Activated effector memory CD4-positive, alpha-beta T cell treated with anti-CD3 and anti-CD28 coated beads, Interleukin-2, amount 50 U/mL, for 16 hours (primary cell): Measurements from ENCODE around the gene DLGAP4.

Experiments
- DNase-seq: peaks from one replicate; pipeline ENCODE4 v3.0.0-alpha.2; 2020

The DLGAP4 gene

GRCh38 chr20:36411861-36412454 is 105.8 kb downstream of the DLGAP4 start:
- DNase-seq = no peak

- DNase-seq = no peak
Observed at GRCh38 chr20:36415475-36416002, 109.4 kb downstream of the DLGAP4 start.

GRCh38 chr20:36418711-36419110 is 112.6 kb downstream of the DLGAP4 start:
- no peak for DNase-seq

- DNase-seq = no peak
Observed at GRCh38 chr20:36421641-36422040, 115.5 kb downstream of the DLGAP4 start.

- DNase-seq = no peak
Observed at GRCh38 chr20:36424314-36424713, 118.2 kb downstream of the DLGAP4 start.

- no peak for DNase-seq
Observed at GRCh38 chr20:36425166-36425565, 119.0 kb downstream of the DLGAP4 start.

DNA sequence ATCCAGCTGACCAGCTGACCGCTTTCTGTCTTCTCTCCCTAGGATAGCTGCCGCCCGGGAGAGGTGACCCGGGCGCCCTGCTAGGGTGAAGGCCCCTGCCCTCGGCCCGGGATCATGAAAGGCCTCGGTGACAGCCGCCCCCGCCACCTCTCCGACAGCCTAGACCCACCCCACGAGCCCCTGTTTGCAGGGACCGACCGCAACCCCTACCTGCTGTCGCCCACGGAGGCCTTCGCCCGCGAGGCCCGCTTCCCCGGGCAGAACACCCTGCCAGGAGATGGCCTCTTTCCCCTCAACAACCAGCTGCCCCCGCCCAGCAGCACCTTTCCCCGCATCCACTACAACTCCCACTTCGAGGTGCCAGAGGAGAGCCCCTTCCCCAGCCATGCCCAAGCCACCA is 125.5 kb downstream of the DLGAP4 start:
- DNase-seq = no peak

GRCh38 chr20:36432096-36432495 is 126.0 kb downstream of the DLGAP4 start:
- no peak for DNase-seq

DNA sequence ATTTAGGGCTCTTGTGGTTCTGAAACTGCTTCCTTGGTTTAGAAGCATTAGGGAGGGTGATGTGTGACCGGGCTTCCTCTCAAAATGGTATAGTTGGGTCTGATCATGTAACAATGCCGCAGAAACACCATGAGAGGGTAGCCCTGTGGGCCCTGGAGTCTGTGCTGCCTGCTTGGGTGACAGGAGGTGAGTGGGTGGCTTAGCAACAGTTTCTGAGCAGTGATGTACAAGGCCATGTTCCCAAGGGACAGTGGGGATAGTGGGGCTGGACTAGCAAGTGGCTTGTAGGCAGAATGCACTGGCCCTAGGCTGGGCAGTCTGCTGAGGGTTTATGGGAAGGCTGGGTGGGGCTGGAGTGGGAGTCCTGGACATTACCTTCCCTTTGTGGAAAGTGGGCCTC is 128.2 kb downstream of the DLGAP4 start:
- no peak for DNase-seq

DNA sequence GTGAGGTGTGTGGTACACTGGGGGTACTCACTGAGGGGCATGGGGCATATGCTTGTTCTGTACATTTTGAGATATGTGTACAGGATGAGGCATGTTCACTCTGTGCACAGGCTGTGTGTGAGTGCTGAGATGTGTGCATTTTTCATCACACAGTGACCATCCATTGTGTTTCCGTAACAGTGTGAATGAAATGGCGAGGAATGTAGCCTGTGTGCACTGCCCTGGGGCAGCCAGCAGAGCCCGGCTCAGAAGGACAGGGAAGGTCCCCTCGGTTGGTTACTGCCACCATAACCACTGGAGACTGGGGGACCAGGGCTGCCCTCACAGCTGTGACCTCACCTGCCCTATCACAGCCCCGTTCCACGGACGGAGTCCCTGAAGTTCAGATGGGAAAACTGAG is 129.0 kb downstream of the DLGAP4 start:
- DNase-seq = no peak

- DNase-seq = peak; percentile 94
Observed at GRCh38 chr20:36435592-36436541, 129.7 kb downstream of the DLGAP4 start.

GRCh38 chr20:36439040-36439730 is 133.0 kb downstream of the DLGAP4 start:
- peak; percentile 87 for DNase-seq

GRCh38 chr20:36439731-36440072 is 133.6 kb downstream of the DLGAP4 start:
- DNase-seq = no peak

- no peak for DNase-seq
Observed at GRCh38 chr20:36440370-36441026, 134.4 kb downstream of the DLGAP4 start.

DNA sequence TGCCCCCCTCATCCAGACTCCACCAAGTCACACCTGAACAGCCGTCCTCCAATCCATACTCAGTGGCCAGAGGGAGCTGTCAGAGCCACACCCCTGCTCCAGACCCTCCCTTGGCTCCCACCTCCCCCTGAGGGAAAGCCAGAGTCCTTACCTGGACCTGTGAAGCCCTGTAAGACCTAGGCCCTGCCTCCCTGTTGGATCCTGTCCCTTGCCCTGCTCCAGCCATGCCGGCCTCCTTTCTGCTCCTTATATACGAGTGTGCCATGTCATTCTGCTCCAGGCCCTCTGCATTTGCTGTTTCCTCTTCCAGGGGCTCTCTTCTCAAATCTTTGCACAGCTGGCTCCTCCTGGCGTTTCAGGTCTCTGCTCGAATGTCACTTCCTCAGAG is 134.9 kb downstream of the DLGAP4 start:
- DNase-seq = no peak

- no peak for DNase-seq
Observed at GRCh38 chr20:36441416-36441815, 135.3 kb downstream of the DLGAP4 start.

DNA sequence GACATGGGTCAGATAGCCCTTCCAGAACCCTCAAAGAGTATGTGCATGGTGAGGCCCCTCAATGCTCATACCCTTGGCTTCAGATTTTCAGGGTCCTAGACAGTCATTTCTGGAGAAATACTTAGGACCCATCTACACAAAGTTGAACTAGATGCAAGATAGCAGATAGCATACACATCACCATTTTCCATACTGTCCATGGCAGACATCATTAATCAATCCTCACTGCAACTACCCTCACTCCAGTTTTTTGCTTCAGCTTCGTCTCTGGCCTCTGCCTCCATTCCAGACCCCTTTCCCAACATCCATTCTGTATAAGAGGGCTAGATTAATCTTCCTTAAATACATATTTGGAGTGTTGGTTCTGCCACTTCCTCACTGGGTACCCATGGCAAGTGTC is 139.7 kb downstream of the DLGAP4 start:
- no peak for DNase-seq

DNA sequence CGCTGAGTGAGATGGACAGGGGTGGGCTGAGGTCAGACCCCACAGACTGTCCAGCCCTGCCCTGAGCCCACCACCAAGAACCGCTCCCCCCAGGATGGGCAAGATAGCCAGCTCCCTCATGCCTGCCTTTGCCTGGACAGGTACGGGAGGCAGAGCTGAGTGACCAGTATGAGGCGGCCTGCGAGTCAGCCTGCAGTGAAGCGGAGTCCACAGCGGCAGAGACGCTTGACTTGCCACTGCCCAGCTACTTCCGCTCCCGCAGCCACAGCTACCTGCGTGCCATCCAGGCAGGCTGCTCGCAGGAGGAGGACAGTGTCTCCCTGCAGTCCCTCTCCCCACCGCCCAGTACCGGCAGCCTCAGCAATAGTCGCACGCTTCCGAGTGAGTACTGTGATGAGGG is 140.4 kb downstream of the DLGAP4 start:
- DNase-seq = no peak

DNA sequence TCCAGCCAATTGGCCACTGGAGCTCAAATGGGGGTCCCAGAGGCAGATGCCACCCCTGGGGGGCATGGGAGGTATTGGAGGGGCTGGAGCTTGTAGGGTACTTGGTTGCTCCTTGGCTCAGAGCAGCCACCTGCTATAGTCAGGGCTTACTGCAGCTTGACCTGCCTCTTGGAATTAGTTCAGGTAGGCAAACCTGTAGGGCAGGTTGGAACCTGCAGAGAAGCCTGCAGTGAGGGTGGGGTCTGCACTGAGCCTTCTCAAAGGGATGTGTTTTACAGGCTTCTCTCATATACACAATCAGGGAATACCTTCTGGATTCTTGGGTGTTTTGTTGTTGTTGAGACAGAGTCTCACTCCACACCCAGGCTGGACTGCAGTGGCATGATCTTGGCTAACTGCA is 141.0 kb downstream of the DLGAP4 start:
- no peak for DNase-seq

DNA sequence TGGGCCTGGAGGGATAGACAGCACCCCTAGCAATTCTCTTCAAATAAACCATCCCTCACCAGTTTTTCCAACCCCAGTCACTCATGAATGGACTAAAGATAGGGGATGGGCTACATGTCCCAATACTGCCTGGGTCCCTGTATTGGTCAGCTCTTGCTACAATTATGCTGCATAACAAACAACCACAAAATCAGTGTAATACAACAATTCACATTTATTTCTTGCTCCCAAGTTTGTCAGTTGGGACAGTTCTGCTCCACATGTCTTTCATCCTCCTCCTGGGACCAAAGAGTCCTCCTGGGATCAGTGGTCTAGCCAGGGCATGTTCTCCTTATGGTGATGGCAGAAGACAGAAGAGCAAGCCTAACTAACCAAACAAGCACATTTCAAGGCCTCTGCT is 143.5 kb downstream of the DLGAP4 start:
- DNase-seq = no peak

DNA sequence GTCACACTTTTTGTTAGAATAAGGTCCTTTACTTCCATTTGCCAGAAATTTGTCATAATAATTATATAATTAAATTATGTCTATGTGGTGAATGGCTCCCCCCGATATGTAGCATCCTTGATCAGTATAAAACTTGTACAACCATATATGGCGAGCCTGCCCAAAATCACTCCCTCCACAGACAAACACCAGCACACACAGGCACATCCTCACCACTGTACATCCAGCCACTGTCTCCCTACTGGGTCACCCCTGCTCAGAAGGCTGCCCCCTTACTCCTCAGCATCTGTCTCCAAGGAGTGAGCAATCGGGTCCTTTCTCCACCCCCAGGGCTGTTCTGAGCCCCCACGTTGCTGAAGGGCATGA is 148.2 kb downstream of the DLGAP4 start:
- DNase-seq = no peak

DNA sequence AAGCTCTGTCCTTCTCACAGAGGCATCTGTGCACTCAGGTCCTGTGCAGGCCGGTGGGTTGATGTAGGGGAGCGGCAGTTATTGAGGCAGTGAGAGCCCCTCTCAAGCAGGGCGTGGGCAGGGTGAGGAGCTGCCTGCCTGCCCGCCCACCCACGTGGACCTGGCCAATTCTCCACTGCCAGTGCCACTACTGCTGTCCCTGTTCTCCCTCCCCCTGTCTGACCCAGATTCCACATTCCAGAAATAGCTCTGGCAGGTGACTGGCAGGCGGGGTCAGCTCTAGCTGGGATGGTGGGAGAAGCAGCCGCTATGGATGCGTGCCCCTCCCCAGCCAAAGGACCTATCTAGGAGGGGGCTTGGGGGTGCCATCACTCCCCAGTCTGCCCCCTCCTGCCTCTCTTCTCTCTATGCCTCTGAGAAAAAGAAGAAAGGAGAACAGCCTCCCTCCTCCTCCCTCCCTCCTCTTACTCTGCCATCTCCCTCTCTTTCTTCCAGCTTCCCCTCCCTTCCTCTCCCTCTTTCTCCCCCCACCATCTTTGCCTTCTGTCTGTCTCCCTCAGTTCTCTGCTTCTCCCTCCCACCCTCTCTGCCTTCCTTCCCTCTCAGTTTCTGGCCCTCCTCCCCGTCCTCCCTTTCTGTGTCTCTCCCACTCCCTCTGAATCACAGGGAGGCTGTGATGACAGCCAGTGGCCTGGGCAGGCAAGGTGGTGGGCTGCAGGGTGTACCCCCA is 148.7 kb downstream of the DLGAP4 start:
- no peak for DNase-seq
